GM19023 (cell line): ENCODE data around the gene TERC.

Experiments used
- ATAC-seq: cut with Tn5 transposase; IDR thresholded peaks from one replicate; pipeline ENCODE4 v1.9.1; 2021; ENCODE audit warnings: mild to moderate bottlenecking, moderate library complexity; ENCODE audit not compliant: unreplicated experiment

The TERC gene

DNA sequence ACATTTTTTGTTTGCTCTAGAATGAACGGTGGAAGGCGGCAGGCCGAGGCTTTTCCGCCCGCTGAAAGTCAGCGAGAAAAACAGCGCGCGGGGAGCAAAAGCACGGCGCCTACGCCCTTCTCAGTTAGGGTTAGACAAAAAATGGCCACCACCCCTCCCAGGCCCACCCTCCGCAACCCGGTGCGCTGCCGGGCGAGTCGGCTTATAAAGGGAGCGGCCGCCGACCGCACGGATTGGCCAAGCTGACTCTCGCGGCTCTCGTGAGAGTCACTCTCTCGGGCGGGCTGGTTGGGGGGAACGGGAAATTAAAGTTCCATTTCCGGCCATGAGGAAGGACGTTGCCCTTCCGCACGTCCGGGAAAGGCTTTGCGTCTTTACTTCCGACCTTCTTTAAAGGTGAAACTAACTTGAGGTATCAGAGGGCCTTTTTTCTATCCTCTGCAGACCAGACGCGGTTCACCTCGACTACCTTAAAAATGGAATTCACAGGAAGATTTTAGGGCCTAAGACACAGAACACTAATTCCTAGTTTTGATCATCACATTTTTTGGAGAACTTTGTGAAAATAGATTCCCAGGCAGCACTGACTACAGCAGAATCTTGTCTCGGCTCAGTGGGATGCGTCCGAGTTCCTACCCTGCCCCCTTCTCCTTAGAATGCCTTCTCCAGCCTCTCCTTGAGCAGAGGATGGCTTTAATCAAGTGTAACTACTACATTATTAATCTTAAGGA is at the start of gene TERC:
TERC (minus strand) TSS at position 179 of the 731 bp plus-strand sequence.
- peak; percentile 76 for ATAC-seq

DNA sequence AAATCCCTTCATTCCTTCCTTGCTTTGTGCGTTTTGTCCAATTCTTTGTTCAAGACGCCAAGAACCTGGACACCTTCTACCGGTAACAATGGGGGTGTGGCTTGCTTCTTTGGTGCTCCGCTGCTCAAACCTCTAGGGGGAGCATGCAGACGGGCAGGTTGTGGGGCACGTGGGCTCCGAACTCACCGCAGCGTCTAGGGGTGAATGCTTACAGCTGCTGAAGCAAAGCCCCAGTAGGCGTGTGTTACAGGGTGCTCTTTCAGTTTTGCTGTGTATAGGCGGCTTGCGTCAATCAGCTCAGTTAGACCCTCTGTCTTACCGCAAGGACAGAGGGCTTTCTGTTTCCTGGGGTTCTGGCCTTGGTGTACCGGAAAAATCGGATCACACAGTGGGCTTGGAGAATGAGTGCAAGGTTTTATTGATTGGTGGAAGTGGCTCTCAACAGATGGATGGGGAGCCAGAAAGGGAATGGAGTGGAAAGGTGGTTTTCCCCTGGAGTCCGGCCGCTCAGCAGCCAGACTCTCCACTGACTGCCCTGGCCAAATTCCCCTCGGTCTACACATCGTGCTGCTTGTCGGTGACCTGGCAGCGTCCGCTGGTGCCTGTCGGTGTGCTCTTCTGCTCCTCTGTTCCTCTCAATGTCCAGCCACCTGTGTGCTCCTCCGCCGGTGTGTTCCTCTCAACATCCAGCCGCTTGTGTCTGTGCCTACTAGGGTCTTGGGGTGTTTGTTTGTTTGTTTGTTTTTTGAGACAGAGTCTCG is 49.1 kb upstream of the TERC start:
- peak; percentile 88 for ATAC-seq

DNA sequence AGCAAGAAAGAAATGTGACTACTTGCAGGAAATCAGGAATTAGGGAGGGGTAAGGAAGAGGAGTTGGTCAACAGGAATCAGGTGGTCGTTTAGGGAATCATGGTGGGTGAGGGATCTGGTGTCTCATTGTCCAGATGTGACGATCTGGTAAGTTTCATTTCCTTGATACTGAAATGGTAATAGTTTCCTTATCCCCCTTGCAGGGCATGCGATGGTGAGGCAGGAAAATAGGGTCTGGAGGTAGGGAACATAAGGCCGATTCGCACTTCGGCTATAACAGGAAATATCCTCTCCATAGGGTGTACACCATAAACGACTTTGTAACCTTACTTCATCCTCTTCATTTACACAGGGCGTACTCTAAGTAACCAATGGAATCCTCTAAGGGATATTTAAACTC is 48.4 kb upstream of the TERC start:
- no peak for ATAC-seq

DNA sequence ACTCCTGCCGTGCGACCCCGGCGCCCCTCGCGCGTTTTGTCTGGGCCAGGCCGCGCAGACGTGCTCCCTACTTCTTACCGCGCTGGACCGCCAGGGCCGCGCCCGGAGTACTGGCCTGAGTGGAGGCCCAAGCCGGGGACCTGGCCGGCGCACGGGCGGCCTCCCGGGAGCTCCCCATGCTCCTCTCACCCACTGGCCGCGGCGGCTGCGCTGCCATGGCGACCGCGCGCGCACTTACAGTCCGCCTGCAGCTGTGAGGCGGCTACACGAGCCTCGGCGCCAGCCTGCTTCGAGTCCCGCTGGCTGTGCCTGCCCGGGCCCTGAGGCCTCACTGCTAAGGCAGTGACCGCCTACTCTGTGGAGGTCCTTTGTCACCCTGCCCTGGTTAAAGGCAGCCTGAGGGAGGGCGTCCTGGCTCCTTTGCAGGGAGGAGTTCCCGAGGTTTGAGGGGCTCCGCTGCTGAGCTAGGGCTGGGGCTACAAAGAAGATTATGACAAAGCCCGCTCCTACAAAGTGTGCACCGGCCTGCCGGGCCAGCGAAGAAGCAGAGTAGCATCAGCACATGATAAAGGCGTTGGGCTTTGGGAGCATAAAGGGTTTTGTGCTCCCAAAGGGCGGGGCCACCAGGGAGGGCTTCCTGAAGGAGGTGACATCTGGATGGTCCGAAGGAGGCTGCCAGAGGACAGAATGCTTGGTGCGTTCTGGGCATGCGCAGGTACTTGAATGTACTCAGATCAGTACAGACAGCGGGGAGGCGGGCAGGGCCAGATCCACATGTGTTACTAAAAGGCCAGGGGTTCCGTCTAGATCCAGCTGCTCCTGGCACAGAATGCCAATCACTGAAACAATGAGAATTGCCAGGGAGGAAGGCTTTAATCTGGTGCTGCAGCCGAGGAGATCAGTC is 47.7 kb upstream of the TERC start, which contains the start of the genes LRRC34 and LRRIQ4:
LRRC34 (minus strand) TSS at position 573 of the 904 bp plus-strand sequence; CDS start at position 217, 356 bp downstream.
LRRIQ4 (plus strand) TSS at position 539 of the 904 bp plus-strand sequence. CDS start 9,052 bp downstream, outside the sequence.
- ATAC-seq = peak; percentile 68

DNA sequence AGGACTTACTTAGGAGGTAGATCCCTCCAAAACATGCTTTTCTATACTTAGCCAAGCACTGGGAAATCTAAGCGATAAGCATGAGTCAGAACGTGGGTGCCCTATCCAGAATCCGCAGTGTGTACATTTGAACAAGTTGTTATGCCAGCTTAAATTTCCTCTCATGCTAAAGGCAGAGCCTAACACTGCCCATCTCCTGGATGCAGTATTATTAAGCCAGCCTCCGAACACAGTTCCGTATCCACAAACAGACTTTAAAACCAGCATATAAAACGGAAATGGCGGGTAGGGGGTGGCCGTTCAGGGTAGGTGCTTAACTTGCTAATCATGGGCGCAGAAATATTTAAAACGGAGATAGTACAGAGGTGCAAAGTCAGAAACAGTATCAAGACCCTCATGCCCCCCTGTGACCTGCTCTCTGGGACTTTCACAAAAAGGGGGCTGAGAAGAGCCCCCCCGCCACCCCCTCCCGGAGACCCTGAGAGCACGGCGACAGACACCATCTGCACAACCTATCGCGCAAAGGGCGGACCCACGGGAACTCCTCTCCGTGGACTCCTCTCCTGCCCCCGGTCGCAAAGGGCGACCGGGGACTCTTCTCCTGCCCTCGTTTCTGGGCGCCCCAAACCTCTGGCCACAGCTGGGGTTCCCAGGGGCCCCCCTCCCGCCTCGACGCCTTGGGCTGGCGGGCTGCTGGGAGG is 46.9 kb upstream of the TERC start:
- ATAC-seq = peak; percentile 16

DNA sequence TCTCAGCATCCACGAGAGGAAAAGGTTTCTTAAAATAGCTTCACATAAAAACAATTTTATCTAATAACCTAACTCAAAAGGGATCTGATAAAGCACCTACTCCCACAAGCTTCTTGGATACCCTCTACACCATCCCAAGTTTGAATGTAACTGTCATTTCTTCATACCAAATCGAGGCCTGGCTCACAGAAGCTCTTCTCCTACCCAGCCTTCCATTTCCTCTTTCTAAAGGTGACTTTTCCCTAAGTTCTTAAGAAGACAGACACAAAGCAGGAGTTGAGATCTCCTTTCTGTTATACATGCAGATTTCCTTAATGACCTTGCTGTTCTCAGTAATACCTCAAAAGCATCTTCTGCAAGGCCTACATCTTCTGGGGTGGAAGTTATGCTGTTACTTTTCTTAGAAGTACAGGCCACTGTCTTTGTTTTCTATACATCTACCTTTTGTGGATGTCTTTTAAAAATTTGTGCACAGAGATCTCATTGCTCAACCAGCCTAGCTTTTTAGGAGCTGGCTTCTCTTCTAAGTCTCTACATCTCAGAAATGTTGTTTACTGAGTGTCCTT is 44.5 kb upstream of the TERC start:
- no peak for ATAC-seq

DNA sequence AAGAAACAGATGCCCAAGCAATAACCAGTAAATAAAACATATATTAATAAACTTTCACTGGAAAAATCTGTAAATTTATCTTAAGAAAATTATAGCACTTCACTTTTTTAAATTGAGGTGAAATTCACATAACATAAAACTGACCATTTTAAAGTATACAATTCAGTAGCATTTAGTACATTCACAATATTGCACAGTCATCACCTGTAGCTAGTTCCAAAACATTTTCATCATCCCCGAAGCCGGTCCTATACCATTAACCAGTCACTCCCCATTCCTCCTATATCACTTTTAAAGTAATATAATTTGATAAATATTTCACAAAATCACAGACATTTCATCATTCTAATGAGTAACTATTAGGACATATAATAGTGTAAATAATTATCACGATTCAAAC is 39.8 kb upstream of the TERC start:
- no peak for ATAC-seq

DNA sequence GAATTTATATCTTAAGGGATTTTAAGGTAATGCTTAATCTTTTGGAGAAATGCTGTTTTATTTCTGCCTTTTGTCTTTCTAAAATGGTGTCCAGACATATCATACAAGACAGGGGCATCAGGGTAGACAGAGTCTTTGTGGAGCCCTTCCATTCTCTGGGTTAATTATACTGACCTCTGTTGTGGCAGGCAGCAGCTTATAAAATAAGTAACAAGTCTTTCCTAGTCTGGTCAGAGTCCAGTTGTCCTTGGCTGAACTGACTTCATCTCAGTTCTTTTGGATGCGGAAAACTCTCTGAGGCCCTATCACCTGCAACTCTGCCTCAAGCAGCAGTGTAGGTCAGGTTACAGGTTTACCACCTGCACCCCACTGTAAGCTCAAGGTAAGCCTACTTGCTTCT is 27.5 kb upstream of the TERC start:
- ATAC-seq = no peak

DNA sequence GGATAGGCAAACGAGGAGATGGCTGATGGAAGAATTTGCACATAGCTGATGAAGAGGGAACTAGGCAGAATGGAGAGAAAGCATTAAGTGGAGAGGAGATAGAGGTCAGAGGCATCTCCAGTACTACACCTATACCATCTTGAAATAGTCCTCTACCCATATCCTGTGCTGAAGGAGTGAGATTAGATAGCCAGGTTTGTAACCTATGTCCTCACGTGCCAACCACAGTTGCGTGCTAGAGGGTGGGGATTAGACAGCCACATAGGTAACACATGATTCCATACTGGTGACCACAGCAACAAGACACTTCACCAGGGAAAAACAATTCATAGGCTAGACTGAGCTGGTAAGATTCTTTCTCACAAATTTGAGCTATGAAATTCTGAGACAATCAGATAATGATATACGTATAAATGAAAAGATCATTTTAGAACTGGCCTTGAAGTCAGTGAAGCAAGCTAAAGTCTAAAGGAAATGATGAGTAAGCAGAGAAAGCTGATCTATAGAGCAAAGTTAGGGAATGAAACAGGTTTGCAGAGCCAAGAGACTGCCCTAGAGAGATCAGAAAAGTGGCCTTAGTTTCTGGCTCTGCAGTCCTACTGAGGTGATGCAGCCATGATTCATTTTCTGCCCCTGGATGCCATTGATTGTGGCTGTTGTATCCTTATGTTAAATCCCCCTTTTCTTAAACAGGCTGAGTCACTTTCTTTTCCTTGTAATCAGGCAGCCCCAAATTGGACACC is 26.0 kb upstream of the TERC start:
- no peak for ATAC-seq

DNA sequence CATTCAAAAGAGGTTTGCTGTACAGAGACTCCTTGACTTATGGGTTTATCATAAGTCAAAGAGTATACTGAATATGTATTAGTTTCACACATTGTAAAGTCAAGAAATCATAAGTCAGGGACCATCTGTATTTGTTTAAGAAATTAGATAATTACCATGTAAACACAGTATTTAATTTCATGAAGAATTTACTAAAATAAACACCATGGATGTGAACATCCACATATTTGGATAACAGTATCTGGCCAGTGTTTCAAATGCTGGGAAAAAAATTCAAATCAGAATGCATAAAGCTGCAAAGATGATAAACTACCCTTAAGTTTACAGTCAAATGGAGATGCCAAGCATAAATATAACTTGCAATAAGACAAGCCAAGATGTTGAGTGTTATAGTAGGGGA is 25.4 kb upstream of the TERC start:
- no peak for ATAC-seq

DNA sequence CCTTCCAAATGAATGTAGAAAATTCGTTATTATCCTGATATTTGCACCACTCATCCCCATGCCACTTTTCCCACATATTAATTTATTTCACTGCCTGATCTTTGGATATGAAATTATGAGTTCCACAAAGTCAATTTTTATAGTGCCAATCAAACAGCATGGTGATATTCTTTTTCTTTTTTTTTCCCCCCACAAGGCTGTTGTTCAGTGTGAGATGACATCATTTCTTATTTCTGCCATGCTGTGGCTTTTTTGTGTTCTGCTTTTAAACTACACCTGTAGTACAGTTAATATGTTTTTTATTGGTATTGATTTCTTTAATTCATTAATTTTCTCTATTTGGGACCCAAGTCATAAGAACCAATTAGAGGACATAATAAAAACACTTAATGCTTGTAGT is 22.9 kb upstream of the TERC start:
- no peak for ATAC-seq

DNA sequence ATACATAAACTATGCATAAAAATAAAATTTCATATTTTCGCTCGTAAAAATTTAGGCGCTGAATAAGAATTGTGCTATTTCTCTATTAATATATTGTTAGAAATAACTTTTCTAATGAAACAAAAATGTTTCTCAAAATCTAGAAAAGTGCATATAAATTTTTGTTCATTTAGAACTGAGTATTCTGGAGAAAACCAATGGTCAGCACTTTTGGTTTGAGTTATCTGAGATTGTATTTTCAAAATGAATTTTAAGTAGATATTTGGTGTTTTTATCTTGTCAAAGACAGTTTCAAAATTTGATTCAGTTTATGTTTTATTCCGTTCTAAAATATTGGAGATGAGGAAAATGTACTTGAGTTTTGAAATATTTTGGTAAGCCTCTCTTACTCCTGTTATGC is 22.3 kb upstream of the TERC start:
- no peak for ATAC-seq

DNA sequence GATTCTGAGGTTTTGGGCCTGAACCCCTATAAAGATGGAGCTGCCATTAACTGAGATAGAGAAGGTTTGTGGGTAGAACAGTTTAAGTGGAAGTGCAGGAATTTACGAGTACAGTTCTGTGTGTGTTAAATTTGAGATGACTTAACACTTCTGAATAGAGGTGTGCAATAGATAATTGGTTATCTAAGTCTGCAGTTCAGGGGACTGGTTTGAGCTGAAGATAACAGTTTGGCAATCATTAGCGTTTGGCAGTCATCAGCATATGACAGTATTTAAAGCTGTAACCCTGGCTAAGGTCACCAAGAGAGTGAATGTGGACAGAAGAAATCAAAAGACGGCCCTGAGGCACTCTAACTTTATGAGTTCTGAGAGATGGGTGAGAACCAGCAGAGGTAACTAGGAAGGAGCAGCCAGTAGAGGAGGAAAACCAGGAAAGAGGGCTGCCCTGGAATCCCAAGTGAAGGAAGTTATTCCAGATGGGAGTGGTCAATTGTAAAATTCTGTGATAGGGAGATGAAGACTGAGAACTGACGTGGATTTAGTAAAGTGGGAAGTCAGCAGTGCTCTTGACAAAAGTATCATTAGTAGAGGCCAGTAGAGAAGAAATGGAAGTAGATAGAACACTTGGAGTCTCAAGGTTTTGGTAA is 16.5 kb upstream of the TERC start:
- ATAC-seq = no peak

DNA sequence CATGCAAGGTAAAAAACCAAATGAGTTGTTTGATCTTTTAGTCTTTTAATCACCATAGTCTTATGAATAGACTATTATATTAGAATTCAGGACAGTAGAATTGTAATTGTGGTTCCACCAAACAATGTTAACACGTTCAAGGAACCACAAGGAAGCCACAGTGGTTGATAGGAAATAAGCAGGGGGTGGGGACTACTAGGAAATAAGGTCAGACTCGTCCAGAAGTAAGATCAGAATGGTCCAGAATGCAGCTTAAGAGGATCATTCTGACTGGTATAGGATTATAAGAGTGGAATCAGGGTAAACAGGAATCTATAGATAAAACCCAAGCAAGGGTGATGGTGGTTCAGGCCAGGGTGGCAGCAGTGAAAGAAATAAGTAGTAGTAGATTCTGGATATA is 15.9 kb upstream of the TERC start:
- ATAC-seq = no peak

DNA sequence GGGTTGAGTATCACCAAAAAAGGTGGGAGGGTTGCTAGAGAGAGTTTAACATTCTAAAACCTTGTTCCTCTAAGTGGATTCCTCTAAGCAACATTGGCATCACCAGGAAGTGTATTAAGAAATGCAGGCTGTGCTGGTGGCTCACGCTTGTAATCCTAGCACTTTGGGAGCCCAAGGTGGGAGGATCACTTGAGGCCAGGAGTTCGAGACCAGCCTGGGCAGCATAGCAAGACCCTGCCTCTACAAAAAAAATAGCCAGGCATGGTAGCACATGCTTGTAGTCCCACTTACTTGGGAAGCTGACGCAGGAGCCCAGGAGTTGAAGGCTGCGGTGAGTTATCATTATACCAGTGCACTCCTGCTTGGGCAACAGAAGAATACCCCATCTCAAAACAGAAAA is 13.0 kb upstream of the TERC start:
- no peak for ATAC-seq

DNA sequence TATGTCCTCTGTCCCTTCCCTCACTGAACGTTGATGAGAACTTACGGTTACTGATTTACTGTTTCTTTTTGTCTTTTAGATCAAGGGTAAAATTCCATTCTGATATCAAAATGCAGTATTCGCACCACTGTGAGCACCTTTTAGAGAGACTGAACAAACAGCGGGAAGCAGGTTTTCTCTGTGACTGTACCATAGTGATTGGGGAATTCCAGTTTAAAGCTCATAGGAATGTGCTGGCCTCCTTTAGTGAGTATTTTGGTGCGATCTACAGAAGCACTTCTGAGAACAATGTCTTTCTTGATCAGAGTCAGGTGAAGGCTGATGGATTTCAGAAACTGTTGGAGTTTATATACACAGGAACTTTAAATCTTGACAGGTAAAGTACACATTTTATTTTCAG is 9.3 kb upstream of the TERC start:
- ATAC-seq = no peak

DNA sequence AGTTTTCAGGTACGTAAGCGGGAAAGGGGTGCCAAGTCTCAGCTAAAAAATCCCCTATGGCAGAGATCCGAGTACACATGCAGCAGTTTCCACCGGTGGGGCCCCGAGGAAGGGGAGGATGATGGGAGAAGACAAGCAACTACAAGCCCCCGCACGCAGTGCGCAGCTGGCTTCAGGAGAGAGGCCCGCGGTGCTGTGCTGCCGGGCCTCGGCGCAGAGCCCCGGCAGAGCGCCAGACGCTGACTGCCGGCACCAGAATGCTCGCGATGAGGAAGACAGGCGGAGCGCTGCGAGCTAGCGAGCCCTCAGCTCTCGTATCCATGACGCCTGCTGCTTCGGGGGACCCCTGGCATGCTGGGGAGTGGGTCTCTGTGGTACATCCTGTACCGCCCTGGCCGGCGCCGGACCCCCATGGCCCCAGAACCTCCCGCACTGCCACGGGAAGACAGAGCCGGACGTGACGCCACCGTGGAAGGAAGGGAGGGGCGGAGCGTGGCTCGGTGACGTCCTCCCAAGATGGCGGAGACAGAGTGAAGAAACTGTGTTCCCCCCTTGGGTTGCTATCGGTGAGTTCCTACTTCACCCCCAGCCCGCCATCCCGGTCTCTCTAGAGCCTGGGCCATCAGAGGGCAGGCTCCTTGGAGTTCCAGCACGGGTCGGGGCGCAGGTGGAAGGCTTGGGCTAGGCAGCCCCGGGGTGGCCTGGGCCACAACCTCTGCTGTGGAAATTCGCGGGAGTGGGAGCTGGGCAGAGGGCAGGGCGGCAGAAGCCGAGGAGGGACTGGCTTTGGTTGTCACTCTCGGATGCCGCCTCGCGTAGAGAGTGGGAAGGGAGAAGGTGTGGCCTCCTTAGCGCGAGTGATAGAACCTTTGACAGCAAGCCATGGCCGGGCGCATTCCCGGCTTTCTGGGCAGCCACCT is 8.3 kb upstream of the TERC start, which contains the start of gene MYNN:
MYNN (plus strand) TSS at position 500 of the 920 bp plus-strand sequence. CDS start 900 bp downstream, outside the sequence.
- ATAC-seq = peak; percentile 87
